H1 (cell line): ENCODE measurements around the gene ERGIC3. TPM values are rescaled to one million over a fixed set of nuclear protein-coding genes. Genes with fewer than 3 reads are reported as not detected.

Experiments
- CTCF ChIA-PET: fragments of 300-600 bp; sonication (Branson Sonifier 250); formaldehyde crosslinking; loops from one replicate; lab custom pipeline; 2021; ENCODE audit not compliant: partially characterized antibody; lab: Charles Lee
- POLR2A ChIA-PET: fragments of 300-600 bp; sonication (Branson Sonifier 250); formaldehyde crosslinking; loops from one replicate; lab custom pipeline; 2021; ENCODE audit warnings: inconsistent platforms; ENCODE audit not compliant: partially characterized antibody; lab: Charles Lee
- DNase-seq, 2 experiments: peaks; one replicate each; pipeline versions ENCODE4 v3.0.0 to v3.0.0-alpha.2; 2010 to 2022; ENCODE audit warnings: low spot score in 2 of 2, low read depth in 1 of 2, mixed read lengths in 1 of 2
- FAIRE-seq: peaks from 2 replicates; lab custom pipeline; 2011; peaks lifted over from hg19 to GRCh38; lab: Jason Lieb, UNC
- H2AFZ ChIP-seq: 2 replicates; pipeline ENCODE4 v1.8.1; 2012; ENCODE audit warnings: low read length, inconsistent platforms
- H2AK5ac ChIP-seq: 2 replicates; pipeline ENCODE4 v1.6.1; 2013; ENCODE audit warnings: low read depth, low read length
- H2BK120ac ChIP-seq: replicated peaks from 2 replicates; pipeline ENCODE3; 2013; ENCODE audit warnings: low read depth, low read length, inconsistent platforms
- H2BK12ac ChIP-seq: 2 replicates; pipeline ENCODE4 v1.6.1; 2013; ENCODE audit warnings: low read depth, low read length
- H2BK15ac ChIP-seq: 2 replicates; pipeline ENCODE4 v1.6.1; 2013; ENCODE audit warnings: low read length
- H2BK20ac ChIP-seq: 2 replicates; pipeline ENCODE4 v1.6.1; 2013; ENCODE audit warnings: low read length
- H2BK5ac ChIP-seq: 2 replicates; pipeline ENCODE4 v1.6.1; 2013; ENCODE audit warnings: low read depth, low read length
- H3K14ac ChIP-seq: 2 replicates; pipeline ENCODE4 v1.6.1; 2013; ENCODE audit warnings: inconsistent platforms; ENCODE audit not compliant: insufficient read length
- H3K18ac ChIP-seq: 2 replicates; pipeline ENCODE4 v1.6.1; 2013; ENCODE audit warnings: low read length; ENCODE audit errors: extremely low read depth
- H3K23ac ChIP-seq: 2 replicates; pipeline ENCODE4 v1.6.1; 2013; ENCODE audit warnings: inconsistent platforms; ENCODE audit not compliant: insufficient read length
- H3K23me2 ChIP-seq: 2 replicates; pipeline ENCODE4 v1.6.1; 2013; ENCODE audit warnings: low read depth, low read length
- H3K27ac ChIP-seq: 2 replicates; pipeline ENCODE4 v1.6.1; 2011; ENCODE audit warnings: low read depth, low read length, inconsistent platforms
- H3K27me3 ChIP-seq, 4 experiments: replicated peaks in 1 of 4; 1 replicate in 1 of 4; 2 replicates in 3 of 4; pipeline versions ENCODE4 v1.6.1 to v1.8.1; 2011 to 2013; ENCODE audit warnings: low read length in 3 of 4, mild to moderate bottlenecking in 3 of 4, inconsistent platforms in 2 of 4, mixed read lengths in 2 of 4, moderate library complexity in 1 of 4; ENCODE audit not compliant: control insufficient read depth in 3 of 4, insufficient read depth in 3 of 4; ENCODE audit errors: extremely low read depth in 1 of 4
- H3K36me3 ChIP-seq, 4 experiments: 2 replicates each; pipeline versions ENCODE4 v1.6.1 to v1.8.1; 2011 to 2013; ENCODE audit warnings: mild to moderate bottlenecking in 4 of 4, low read length in 3 of 4, moderate library complexity in 2 of 4, control low read depth in 1 of 4, inconsistent platforms in 1 of 4; ENCODE audit not compliant: insufficient read depth in 4 of 4, control insufficient read depth in 2 of 4
- H3K4ac ChIP-seq: replicated peaks from 2 replicates; pipeline ENCODE3; 2013; ENCODE audit warnings: low read length, low read depth, mixed read lengths, inconsistent platforms; ENCODE audit not compliant: insufficient read length
- H3K4me1 ChIP-seq, 4 experiments: replicated peaks in 1 of 4; 1 replicate in 1 of 4; 2 replicates in 3 of 4; pipeline versions ENCODE4 v1.6.1 to v1.8.1; 2011 to 2013; ENCODE audit warnings: low read length in 3 of 4, inconsistent platforms in 2 of 4, mixed read lengths in 1 of 4; ENCODE audit not compliant: insufficient read depth in 4 of 4, control insufficient read depth in 3 of 4
- H3K4me2 ChIP-seq, 2 experiments: 2 replicates each; pipeline versions ENCODE4 v1.6.1 to v1.8.1; 2011 to 2013; ENCODE audit warnings: low read depth in 2 of 2, low read length in 2 of 2, control low read depth in 1 of 2, inconsistent platforms in 1 of 2, mild to moderate bottlenecking in 1 of 2; ENCODE audit not compliant: insufficient read depth in 1 of 2
- H3K4me3 ChIP-seq, 4 experiments: fragments of 200-600, 300-600 bp in 1 of 4; sonication (generic), shearing (Covaris generic), sonication (Bioruptor Twin) in 1 of 4; 2 replicates each; pipeline versions ENCODE4 v1.5.1 to v1.8.1; 2011 to 2016; ENCODE audit warnings: low read length in 4 of 4, low read depth in 3 of 4, control low read depth in 2 of 4, inconsistent platforms in 2 of 4, mild to moderate bottlenecking in 2 of 4, mixed read lengths in 1 of 4, moderate library complexity in 1 of 4; ENCODE audit not compliant: insufficient read depth in 2 of 4; ENCODE audit errors: extremely low read depth in 1 of 4
- H3K56ac ChIP-seq: replicated peaks from 2 replicates; pipeline ENCODE3; 2013; ENCODE audit warnings: low read depth, mild to moderate bottlenecking, mixed read lengths, low read length, inconsistent platforms; ENCODE audit not compliant: insufficient read length
- H3K79me1 ChIP-seq: 2 replicates; pipeline ENCODE4 v1.6.1; 2013; ENCODE audit warnings: low read depth, low read length, control low read depth
- H3K79me2 ChIP-seq, 2 experiments: 2 replicates each; pipeline versions ENCODE4 v1.6.1 to v1.8.1; 2012 to 2013; ENCODE audit warnings: low read length in 2 of 2, mild to moderate bottlenecking in 2 of 2, inconsistent platforms in 1 of 2; ENCODE audit not compliant: insufficient read depth in 2 of 2, control insufficient read depth in 1 of 2
- H3K9ac ChIP-seq, 4 experiments: replicated peaks in 1 of 4; 1 replicate in 1 of 4; 2 replicates in 3 of 4; pipeline versions ENCODE4 v1.6.1 to v1.8.1; 2011 to 2013; ENCODE audit warnings: low read depth in 3 of 4, low read length in 3 of 4, control low read depth in 2 of 4, mild to moderate bottlenecking in 2 of 4, moderate library complexity in 2 of 4, inconsistent platforms in 1 of 4; ENCODE audit errors: extremely low read depth in 1 of 4
- H3K9me3 ChIP-seq, 2 experiments: 2 replicates each; pipeline versions ENCODE4 v1.6.1 to v1.8.1; 2012 to 2013; ENCODE audit warnings: mild to moderate bottlenecking in 2 of 2, moderate library complexity in 2 of 2, control low read depth in 1 of 2, inconsistent platforms in 1 of 2, low read depth in 1 of 2, low read length in 1 of 2, mixed read lengths in 1 of 2; ENCODE audit not compliant: insufficient read depth in 2 of 2
- H4K20me1 ChIP-seq, 2 experiments: replicated peaks in 1 of 2; 2 replicates each; pipeline versions ENCODE3 to v1.8.1; 2011 to 2013; ENCODE audit warnings: inconsistent platforms in 2 of 2, low read length in 2 of 2, mild to moderate bottlenecking in 1 of 2; ENCODE audit not compliant: insufficient read depth in 2 of 2, control insufficient read depth in 1 of 2
- H4K5ac ChIP-seq: 2 replicates; pipeline ENCODE4 v1.6.1; 2013; ENCODE audit warnings: low read length, low read depth, mixed read lengths, inconsistent platforms; ENCODE audit not compliant: insufficient read length
- H4K8ac ChIP-seq: 2 replicates; pipeline ENCODE4 v1.8.0; 2013; ENCODE audit warnings: mild to moderate bottlenecking, moderate library complexity, low read length, inconsistent platforms; ENCODE audit not compliant: insufficient read depth; ENCODE audit errors: extremely low read depth
- H4K91ac ChIP-seq: replicated peaks from 2 replicates; pipeline ENCODE3; 2013; ENCODE audit warnings: low read length, mixed read lengths, inconsistent platforms; ENCODE audit not compliant: insufficient read length
- CTBP2 ChIP-seq: IDR thresholded peaks from 2 replicates; pipeline ENCODE4 v1.7.0; 2011; ENCODE audit warnings: borderline replicate concordance, mild to moderate bottlenecking, moderate library complexity, mixed read lengths, low read length; ENCODE audit not compliant: insufficient read depth, insufficient read length
- KDM4A ChIP-seq: IDR thresholded peaks from one replicate; pipeline ENCODE4 v1.7.1; 2012; ENCODE audit warnings: low read depth, mild to moderate bottlenecking, moderate library complexity, low read length, inconsistent platforms; ENCODE audit not compliant: severe bottlenecking
- KDM5A ChIP-seq: fragments of 200-600 bp; IDR thresholded peaks from 2 replicates; pipeline ENCODE4 v1.7.1; 2012; ENCODE audit warnings: mild to moderate bottlenecking, low read length, inconsistent platforms, mixed read lengths
- WGBS, 2 experiments: shearing (Covaris generic) in 1 of 2; methylation state at CpG; one replicate each; pipeline versions ENCODE4 v1.1.6 to v1.1.7; 2013 to 2015; ENCODE audit warnings: low lambda C conversion rate in 2 of 2, mixed read lengths in 2 of 2, inconsistent platforms in 1 of 2, low coverage in 1 of 2, missing lambda C conversion rate in 1 of 2; ENCODE audit not compliant: insufficient replicate concordance in 2 of 2, insufficient coverage in 1 of 2, insufficient read length in 1 of 2; ENCODE audit errors: extremely low coverage in 1 of 2, missing lambda C conversion rate in 1 of 2; 5-methylcytosine and 5-hydroxymethylcytosine counted together
- polyA plus RNA-seq, 7 experiments: library from polyadenylated mRNA; depleted of rRNA in 3 of 7; stranded (reverse) in 5 of 7; unstranded in 2 of 7; fragments of >200 nt in 5 of 7; fragments of 200-250 nt in 2 of 7; gene quantifications; 1 replicate in 5 of 7; 2 replicates in 1 of 7; 4 replicates in 1 of 7; pipeline versions ENCODE4 v1.2.1 to v1.2.3, GENCODE V29; 2011 to 2013; ENCODE audit warnings: missing spikeins in 2 of 7, mixed read lengths in 2 of 7
- total RNA-seq: library from RNA; stranded (reverse); fragmentation: NEBNext Ultra II Directional; extraction: Animal tissue kit (Norgen Biotek cat#: 25700); gene quantifications from 2 replicates; pipeline ENCODE4 v1.2.1, GENCODE V29; 2021
- TF ChIP-seq, protein P1 (sequence below): IDR thresholded peaks from 2 replicates; pipeline ENCODE4 v1.6.1; 2012; ENCODE audit warnings: inconsistent platforms

The ERGIC3 gene
- total and polyA plus RNA-seq, 2 of the 8 experiments (the other 6 are each of a cell fraction or from before 2014, with no cell fraction given), result 178 to 341 TPM

DNA sequence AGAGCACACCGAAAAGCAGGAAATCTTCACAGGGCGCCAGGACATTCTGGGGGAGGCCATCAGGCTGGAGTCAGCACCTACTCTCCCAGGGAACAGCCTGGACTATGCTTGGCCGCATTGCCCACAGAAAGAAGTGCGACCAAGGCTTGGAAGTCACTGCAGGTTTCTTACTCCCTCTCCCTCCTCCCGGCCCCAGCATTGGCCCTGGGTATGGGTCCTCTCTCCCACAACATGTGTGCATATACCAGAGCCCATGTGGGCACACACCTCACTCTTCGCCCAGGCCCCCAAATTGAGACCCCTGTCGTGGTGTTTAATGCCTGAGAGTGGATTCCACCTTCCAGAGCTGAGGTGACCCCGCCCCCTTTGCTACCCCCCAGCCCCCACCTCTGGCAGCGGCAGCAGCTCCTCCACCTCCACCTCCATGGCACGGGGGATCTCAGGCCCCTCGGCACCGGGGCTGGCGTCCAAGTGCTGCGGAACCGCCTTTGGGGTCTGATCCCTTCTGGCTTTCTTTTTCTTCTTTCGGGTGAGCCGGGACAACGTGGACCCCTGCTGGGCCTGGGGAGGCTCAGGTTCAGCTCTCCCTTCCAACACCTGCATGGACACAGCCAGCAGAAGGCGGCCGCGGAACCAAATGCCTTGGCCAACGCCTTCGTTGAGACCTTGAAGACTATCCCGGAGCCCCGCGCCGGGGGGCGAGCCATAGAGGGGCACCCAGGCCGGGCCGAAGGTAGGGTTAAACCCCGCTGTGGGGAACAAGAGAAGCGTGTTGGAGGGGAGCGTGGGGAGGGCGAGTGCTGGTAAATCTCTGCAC, 58.5 kb downstream of the ERGIC3 start:
- Histone ChIP-seq H2AFZ (peak overlapping the region; percentile 77; the same call in 1 of the 2 replicates), H3K27ac (no peak overlapping the region), H3K79me1 (no peaks in the 10 kb centered on the region), H3K36me3 (no peaks in the 10 kb centered on the region), H2AK5ac (no peak overlapping the region; the same call in 1 of the 2 replicates), H2BK12ac (peak overlapping the region; percentile 81; the same call in 1 of the 2 replicates), H4K20me1 (peaks cover 0 to 2% of the 10 kb centered on the region in 2 experiments), H3K23me2 (peaks cover 11% of the 10 kb centered on the region; the same call in 1 of the 2 replicates), H3K27me3 (peaks cover 6 to 46% (median 34%) of the 10 kb centered on the region in 4 experiments), H3K18ac (peak overlapping the region; percentile 83; the same call in 1 of the 2 replicates), H3K23ac (no peak overlapping the region), H3K14ac (no peak overlapping the region), H3K79me2 (no peaks in the 10 kb centered on the region), H4K91ac (peak overlapping the region; percentile 51), H2BK120ac (no peak overlapping the region), H3K4me2 (peak overlapping the region; percentile 75 to 82), H3K4me1 (peaks cover 0 to 14% (median 7%) of the 10 kb centered on the region in 4 experiments; a peak in 4 of 7 replicates), H3K4ac (no peak overlapping the region), H2BK15ac (peak overlapping the region; percentile 72), H4K8ac (no peak overlapping the region; the same call in 1 of the 2 replicates), H3K9ac (no peak overlapping the region; a peak in 1 of 7 replicates), H2BK5ac (no peak overlapping the region), H3K4me3 (peak overlapping the region; percentile 28 to 66 (median 46)), H2BK20ac (0 out of 2 replicates have a peak overlapping the region, but pooled peaks have one; percentile 34), H4K5ac (no peak overlapping the region), H3K56ac (no peak overlapping the region), H3K9me3 (no peaks in the 10 kb centered on the region)
- TF ChIP-seq KDM5A, result no peak
- TF ChIP-seq CTBP2, result no peak
- TF ChIP-seq KDM4A, result peak; percentile 2
- TF ChIP-seq, protein P1, sequence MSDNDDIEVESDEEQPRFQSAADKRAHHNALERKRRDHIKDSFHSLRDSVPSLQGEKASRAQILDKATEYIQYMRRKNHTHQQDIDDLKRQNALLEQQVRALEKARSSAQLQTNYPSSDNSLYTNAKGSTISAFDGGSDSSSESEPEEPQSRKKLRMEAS, result 0 out of 2 replicates have a peak, but pooled peaks have one; percentile 12
- POLR2A ChIA-PET, result interaction anchor here (0.9 to 2.1 kb wide), 15 partner anchors 9 to 354 kb away, joined by 3 to 13 read pairs (median 4); partner anchors contain the start of genes CEP250, CPNE1, ERGIC3 and RBM12
- 41% methylated on average over 33 of the region's 34 CpGs; no CpG with 5 or more reads in 1 of the 2 experiments for WGBS, 2 experiments
- DNase-seq (peak in 1 of 2 experiments; percentile 78), FAIRE-seq (no peak)
- CTCF ChIA-PET, result interaction anchor here (0.5 to 8.3 kb wide), 8 partner anchors 9 to 88 kb away, joined by 3 to 121 read pairs (median 4); partner anchors contain the start of gene SPAG4
